GM23338 (cell line): Measurements from ENCODE around the gene PRKCD. TPM values are rescaled to one million over a fixed set of nuclear protein-coding genes. Genes with fewer than 3 reads are reported as not detected.

Experiments
- ATAC-seq: fragments of 200-7000 bp; cut with Tn5 transposase; 3 replicates; pipeline ENCODE4 v1.9.1; 2020
- DNase-seq: peaks from one replicate; pipeline ENCODE4 v3.0.0-alpha.2; 2015; ENCODE audit warnings: low spot score
- H2AFZ ChIP-seq: fragments of 200-600 bp; sonication (generic); 2 replicates; pipeline ENCODE4 v1.8.0; 2016; ENCODE audit warnings: antibody characterized with exemption, mild to moderate bottlenecking, moderate library complexity
- H3F3A ChIP-seq: fragments of 200-600 bp; sonication (generic); replicated peaks from 2 replicates; pipeline ENCODE4 v1.8.0; 2017; ENCODE audit warnings: antibody characterized with exemption, mixed run types, low read depth
- H3K27ac ChIP-seq: fragments of 200-600 bp; sonication (generic); 2 replicates; pipeline ENCODE4 v1.6.1; 2016; ENCODE audit warnings: low read depth
- H3K27me3 ChIP-seq: fragments of 200-600 bp; sonication (generic); 2 replicates; pipeline ENCODE4 v1.8.0; 2016; ENCODE audit warnings: mild to moderate bottlenecking, mixed run types, moderate library complexity; ENCODE audit not compliant: insufficient read depth
- H3K36me3 ChIP-seq: fragments of 200-600 bp; sonication (generic); 2 replicates; pipeline ENCODE4 v1.8.0; 2016; ENCODE audit warnings: mild to moderate bottlenecking; ENCODE audit not compliant: insufficient read depth
- H3K4me1 ChIP-seq: fragments of 200-600 bp; sonication (generic); 2 replicates; pipeline ENCODE4 v1.8.0; 2016; ENCODE audit warnings: mild to moderate bottlenecking, moderate library complexity; ENCODE audit not compliant: insufficient read depth
- H3K4me2 ChIP-seq: fragments of 200-600 bp; sonication (generic); 2 replicates; pipeline ENCODE4 v1.7.1; 2017; ENCODE audit warnings: mixed run types
- H3K4me3 ChIP-seq: fragments of 200-600 bp; sonication (generic); 2 replicates; pipeline ENCODE4 v1.6.1; 2016; ENCODE audit warnings: mixed run types
- H3K79me2 ChIP-seq: fragments of 200-600 bp; sonication (generic); replicated peaks from 2 replicates; pipeline ENCODE4 v1.8.0; 2017; ENCODE audit warnings: mild to moderate bottlenecking; ENCODE audit not compliant: insufficient read depth
- H3K9me2 ChIP-seq: fragments of 200-600 bp; sonication (generic); 2 replicates; pipeline ENCODE4 v1.8.0; 2017; ENCODE audit not compliant: insufficient read depth
- H4K20me1 ChIP-seq: fragments of 200-600 bp; sonication (generic); replicated peaks from 2 replicates; pipeline ENCODE4 v1.8.0; 2017; ENCODE audit warnings: mild to moderate bottlenecking; ENCODE audit not compliant: insufficient read depth
- H3K27ac Mint-ChIP-seq: 2 replicates; pipeline ENCODE4 v1.8.0; 2020; ENCODE audit warnings: inconsistent platforms, mild to moderate bottlenecking, moderate library complexity, mixed read lengths
- H3K27me3 Mint-ChIP-seq: 3 replicates; pipeline ENCODE4 v1.8.0; 2022; ENCODE audit warnings: low read depth, mild to moderate bottlenecking, moderate library complexity, mixed read lengths, inconsistent platforms; ENCODE audit not compliant: insufficient read depth, poor library complexity
- H3K36me3 Mint-ChIP-seq: 3 replicates; pipeline ENCODE4 v1.8.0; 2021; ENCODE audit warnings: low read depth, mild to moderate bottlenecking, inconsistent platforms, moderate library complexity, mixed read lengths
- H3K4me1 Mint-ChIP-seq: 3 replicates; pipeline ENCODE4 v1.8.0; 2020; ENCODE audit warnings: mild to moderate bottlenecking, inconsistent platforms, mixed read lengths
- H3K4me3 Mint-ChIP-seq: 3 replicates; pipeline ENCODE4 v1.8.0; 2021; ENCODE audit warnings: moderate library complexity, mild to moderate bottlenecking, inconsistent platforms, mixed read lengths
- H3K9me3 Mint-ChIP-seq: 3 replicates; pipeline ENCODE4 v1.8.0; 2020; ENCODE audit warnings: moderate library complexity, mild to moderate bottlenecking, inconsistent platforms, mixed read lengths
- CTCF ChIP-seq, 2 experiments: fragments of 200-600 bp in 1 of 2; sonication (generic) in 1 of 2; conservative IDR thresholded peaks; 2 replicates each; pipeline versions ENCODE4 v1.5.1 to v1.6.1; 2016 to 2017; ENCODE audit warnings: antibody characterized with exemption in 2 of 2, low read depth in 2 of 2, mild to moderate bottlenecking in 2 of 2, moderate library complexity in 1 of 2
- EZH2 ChIP-seq: fragments of 200-600 bp; sonication (generic); IDR thresholded peaks from one replicate; pipeline ENCODE4 v1.8.0; 2017; ENCODE audit warnings: antibody characterized with exemption, mild to moderate bottlenecking, low read depth; ENCODE audit not compliant: unreplicated experiment
- NANOG ChIP-seq: IDR thresholded peaks from 2 replicates; pipeline ENCODE4 v1.6.1; 2016; ENCODE audit warnings: antibody characterized with exemption, borderline replicate concordance
- REST ChIP-seq: IDR thresholded peaks from one replicate; pipeline ENCODE4 v1.6.1; 2018; ENCODE audit warnings: antibody characterized with exemption; ENCODE audit not compliant: unreplicated experiment
- STAT1 ChIP-seq: IDR thresholded peaks from one replicate; pipeline ENCODE4 v1.6.1; 2016; ENCODE audit warnings: antibody characterized with exemption; ENCODE audit not compliant: unreplicated experiment
- ZNF114 ChIP-seq: fragments of 250-450 bp; sonication (Bioruptor Pico); IDR thresholded peaks from 2 replicates; pipeline ENCODE4 v1.5.0; 2020; ENCODE audit warnings: mild to moderate bottlenecking, moderate library complexity
- ZNF331 ChIP-seq: fragments of 250-450 bp; sonication (Bioruptor Pico); IDR thresholded peaks from 2 replicates; pipeline ENCODE4 v1.5.0; 2020; ENCODE audit warnings: low read depth, mild to moderate bottlenecking, moderate library complexity
- ZNF462 ChIP-seq: fragments of 250-450 bp; sonication (Bioruptor Pico); IDR thresholded peaks from 2 replicates; pipeline ENCODE4 v1.5.0; 2020; ENCODE audit warnings: mild to moderate bottlenecking, moderate library complexity
- polyA plus RNA-seq: library from polyadenylated mRNA; unstranded; fragments of >200 nt; fragmentation: Nextera tagmentation; extraction: Ambion mirVana; gene quantifications from 2 replicates; pipeline ENCODE4 v1.2.1, GENCODE V29; 2016
- total RNA-seq: library from RNA; depleted of rRNA; stranded (reverse); fragments of >200 nt; shearing (Covaris generic); gene quantifications from 2 replicates; pipeline ENCODE4 v1.2.3, GENCODE V29; 2014

The PRKCD gene
- total and polyA plus RNA-seq, 2 experiments from 2014 or later, result 11.3 to 11.8 TPM

- TF ChIP-seq CTCF (conservative IDR thresholded peaks at IDR 0.05; ENCODE audit: low read depth in 2 of 2), result no peak
- no peak for TF ChIP-seq ZNF462 (CRISPR knock-in tag)
- TF ChIP-seq EZH2, result no peak
- no peak for TF ChIP-seq REST
- no peak for TF ChIP-seq NANOG
- TF ChIP-seq ZNF114 (CRISPR knock-in tag), result no peak
- TF ChIP-seq STAT1, result no peak
- TF ChIP-seq ZNF331 (CRISPR knock-in tag), result no peak
- no peaks in the 10 kb centered on the region for H3K9me2 ChIP-seq
- no peak overlapping the region for H3K4me3 Mint-ChIP-seq
- H3K36me3 Mint-ChIP-seq, result no peaks in the 10 kb centered on the region
- H3K79me2 ChIP-seq, result no peaks in the 10 kb centered on the region
- H3K4me3 ChIP-seq, result no peak overlapping the region
- ATAC-seq, result no peak
- no peak for DNase-seq
- peaks cover 6% of the 10 kb centered on the region for H3K27me3 Mint-ChIP-seq
- H3K27me3 ChIP-seq, result no peaks in the 10 kb centered on the region
- no peaks in the 10 kb centered on the region for H3K4me1 ChIP-seq
- H3K4me2 ChIP-seq, result no peak overlapping the region
- H3K9me3 Mint-ChIP-seq, result no peaks in the 10 kb centered on the region
- H3K27ac ChIP-seq, result no peak overlapping the region
- no peak overlapping the region for H2AFZ ChIP-seq
- peaks cover 6% of the 10 kb centered on the region for H3K4me1 Mint-ChIP-seq
- H3K27ac Mint-ChIP-seq, result no peak overlapping the region
- no peaks in the 10 kb centered on the region for H4K20me1 ChIP-seq
- H3F3A ChIP-seq, result no peaks in the 10 kb centered on the region
- H3K36me3 ChIP-seq, result no peaks in the 10 kb centered on the region
Measured at GRCh38 chr3:53149006-53149690, 11.9 kb upstream of the PRKCD start.
